ENCODE measurements around the gene PODN. TPM values are rescaled to one million over a fixed set of nuclear protein-coding genes. Genes with fewer than 3 reads are reported as not detected.

Gene PODN
- polyA plus RNA-seq, 4 donors = 0.45 to 26.4 (median 1.6) TPM

DNA sequence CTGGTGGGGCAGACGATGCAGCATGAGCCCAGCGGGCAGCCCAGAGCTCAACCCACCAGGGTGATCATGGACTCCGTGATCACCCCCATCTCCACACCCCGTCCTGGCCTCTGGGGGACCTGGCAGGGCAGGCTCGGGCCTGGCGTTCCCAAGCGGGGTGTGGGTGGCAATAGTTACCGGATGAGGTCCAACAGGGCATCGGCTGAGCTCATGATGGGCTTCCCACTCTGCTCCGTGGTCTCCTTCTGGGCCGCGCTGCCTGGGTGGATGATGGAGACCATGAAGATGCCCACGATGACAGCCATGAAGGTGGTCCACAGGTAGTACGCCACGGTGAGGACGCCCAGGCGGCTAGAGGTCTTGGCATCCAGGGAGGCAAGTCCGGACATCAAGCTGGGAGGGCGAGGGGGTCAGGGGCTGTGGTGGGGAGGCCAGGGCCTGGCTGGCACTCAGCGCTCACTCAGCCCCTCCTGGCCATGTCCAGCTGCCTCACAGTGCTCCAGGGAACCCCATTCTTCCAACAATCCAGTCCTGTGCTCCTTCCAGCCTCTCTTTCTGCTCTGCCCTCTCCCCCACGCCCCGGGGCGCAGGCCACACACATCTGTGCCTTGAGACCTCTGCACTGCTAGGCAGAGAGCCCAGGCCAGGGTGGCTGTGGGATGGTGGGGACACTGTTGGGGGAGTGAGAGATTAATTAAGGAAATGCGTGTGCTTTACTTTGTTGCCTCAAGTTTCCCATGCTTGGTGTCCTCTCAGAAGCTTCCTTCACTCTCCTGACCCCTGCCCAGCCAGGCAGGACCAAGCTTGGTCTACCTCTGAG is 52.8 kb downstream of the PODN start:
- Histone ChIP-seq H3K27me3 (ENCODE audit: control insufficient read depth in 3 of 3, insufficient read depth in 3 of 3, low read length in 3 of 3) (no peaks in the 10 kb centered on the region), H3K27ac (ENCODE audit: low read depth in 1 of 3, low read length in 2 of 3) (no peak overlapping the region), H3K36me3 (ENCODE audit: control insufficient read depth in 3 of 3, insufficient read depth in 2 of 3, low read depth in 1 of 3, low read length in 3 of 3) (no peaks in the 10 kb centered on the region), H3K4me3 (ENCODE audit: low read depth in 1 of 3, low read length in 3 of 3) (no peak overlapping the region), H3K9me3 (ENCODE audit: control insufficient read depth in 2 of 2, insufficient read depth in 1 of 2, low read depth in 1 of 2, low read length in 1 of 2) (peaks cover 4 to 16% of the 10 kb centered on the region in 2 donors), H3K4me1 (ENCODE audit: control insufficient read depth in 3 of 3, insufficient read depth in 2 of 3, low read depth in 1 of 3, low read length in 2 of 3) (peaks cover 4 to 58% (median 19%) of the 10 kb centered on the region in 3 donors)
- WGBS, 3 donors = 58 to 84% (median 68%) methylated on average over 23 to 24 of the region's 24 CpGs
- FAIRE-seq (no peak), DNase-seq (no peak)

DNA sequence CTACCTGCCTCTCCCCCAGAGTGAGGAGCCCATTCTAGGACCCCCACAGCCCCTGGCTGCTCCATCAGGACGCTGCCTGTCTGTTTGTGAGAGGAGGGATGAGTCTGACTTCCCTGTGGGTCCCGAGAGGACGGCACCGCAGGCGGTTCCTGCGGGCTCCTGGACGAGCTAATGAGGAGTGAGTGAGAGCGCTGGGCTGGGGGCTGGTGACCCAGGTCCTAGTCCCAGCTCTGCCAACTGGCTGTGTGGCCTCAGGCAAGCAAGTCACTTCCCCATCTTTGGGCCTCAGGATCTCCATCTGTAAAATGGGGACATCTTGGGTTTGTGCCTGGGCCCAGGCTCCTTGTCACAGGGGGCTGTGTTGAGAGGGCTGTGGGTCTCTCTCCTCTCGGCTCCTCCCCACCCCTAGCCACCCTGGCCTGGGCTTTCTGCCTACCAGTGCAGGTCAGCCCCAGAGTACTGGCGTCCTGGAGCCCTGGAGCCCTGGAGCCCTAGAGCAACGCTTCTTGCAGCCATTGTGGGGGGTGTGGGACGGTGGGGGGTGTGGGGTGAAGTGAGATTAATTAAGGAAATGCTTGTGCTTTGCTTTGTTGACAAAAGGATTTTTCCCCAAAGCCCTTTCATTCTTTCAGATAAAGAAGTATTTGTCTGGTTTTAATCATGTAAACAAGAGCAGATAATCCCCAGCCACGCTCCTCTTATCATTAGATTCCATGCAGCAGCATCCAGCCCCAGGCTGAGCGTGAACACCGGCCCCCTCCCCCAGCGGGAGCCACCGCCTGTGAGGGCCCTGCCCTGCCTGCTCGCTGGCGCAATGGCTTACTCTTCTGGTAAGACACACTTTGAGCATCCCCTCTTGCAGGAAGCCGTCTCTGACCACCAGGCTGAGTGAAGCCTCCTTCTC is 53.6 kb downstream of the PODN start:
- peak; percentile 57 to 67 for DNase-seq
- peak overlapping the region in 1 of 3 donors; percentile 54 for H3K27ac ChIP-seq (ENCODE audit: low read depth in 1 of 3, low read length in 2 of 3)
- no peaks in the 10 kb centered on the region for H3K36me3 ChIP-seq (ENCODE audit: control insufficient read depth in 3 of 3, insufficient read depth in 2 of 3, low read depth in 1 of 3, low read length in 3 of 3)
- no peak overlapping the region for H3K4me3 ChIP-seq (ENCODE audit: low read depth in 1 of 3, low read length in 3 of 3)
- H3K9me3 ChIP-seq (ENCODE audit: control insufficient read depth in 2 of 2, insufficient read depth in 1 of 2, low read depth in 1 of 2, low read length in 1 of 2) = peaks cover 4 to 16% of the 10 kb centered on the region in 2 donors
- no peaks in the 10 kb centered on the region for H3K27me3 ChIP-seq (ENCODE audit: control insufficient read depth in 3 of 3, insufficient read depth in 3 of 3, low read length in 3 of 3)
- no peak for FAIRE-seq
- 36 to 51% (median 39%) methylated on average over 20 of the region's 20 CpGs for WGBS, 3 donors
- peaks cover 2 to 58% (median 14%) of the 10 kb centered on the region in 3 donors for H3K4me1 ChIP-seq (ENCODE audit: control insufficient read depth in 3 of 3, insufficient read depth in 2 of 3, low read depth in 1 of 3, low read length in 2 of 3)

DNA sequence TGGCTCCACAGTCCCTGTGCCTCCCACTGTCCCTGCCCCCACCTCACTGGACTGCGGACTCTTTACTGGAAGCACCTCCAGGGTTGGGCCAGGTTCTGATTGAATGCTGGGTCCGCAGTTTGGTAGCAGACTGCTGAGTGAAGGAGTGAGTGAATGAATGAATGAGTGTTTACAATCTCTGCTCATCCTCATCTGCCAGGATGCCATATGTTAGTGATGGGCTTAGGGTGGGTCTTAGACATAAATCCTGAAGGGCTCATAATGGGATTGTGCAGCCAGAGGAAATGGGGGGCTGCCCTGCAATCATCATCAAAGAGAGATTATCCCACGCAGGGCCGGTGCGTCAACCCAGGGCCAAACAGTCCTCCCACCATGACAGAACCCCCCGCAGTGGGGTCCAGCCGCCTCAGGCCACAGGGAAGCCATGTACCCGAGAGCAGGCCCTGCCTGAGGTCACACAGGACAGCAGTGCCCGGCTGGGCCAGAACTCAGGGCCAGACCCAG is 54.3 kb downstream of the PODN start:
- WGBS, 3 donors = 43 to 68% (median 51%) methylated on average over 9 of the region's 9 CpGs
- no peak for FAIRE-seq

DNA sequence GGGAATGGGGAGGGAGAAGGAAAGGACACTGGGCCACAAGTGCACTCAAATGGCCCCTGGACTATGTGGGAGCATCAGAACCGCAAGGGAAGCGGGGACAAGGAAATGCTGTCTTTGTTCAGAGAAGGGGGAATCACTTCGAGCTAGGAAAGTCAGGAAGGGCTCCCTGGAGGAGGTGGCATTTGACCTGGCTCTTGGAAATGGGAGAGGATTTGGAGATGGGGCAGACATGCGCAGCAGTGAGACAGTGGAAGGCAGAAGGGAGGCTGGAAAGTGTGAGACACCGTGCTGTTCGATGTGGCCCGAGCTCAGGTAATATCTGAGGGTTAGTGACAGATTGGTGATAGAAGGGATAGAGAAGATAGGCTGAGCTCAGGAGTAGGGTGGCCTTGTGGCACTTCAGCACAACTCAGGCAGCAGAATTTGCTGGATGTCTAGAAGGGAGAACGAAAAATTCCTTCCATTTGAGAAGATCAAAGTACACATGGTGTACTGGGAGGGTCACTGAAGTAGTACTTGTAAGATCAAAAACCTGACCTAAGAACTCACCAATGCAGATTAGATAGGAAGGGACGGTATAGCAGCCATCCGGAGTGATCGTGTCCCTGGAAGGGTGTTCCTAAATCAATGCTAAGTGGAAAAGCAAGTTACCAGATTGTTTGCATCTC is 55.1 kb downstream of the PODN start:
- Histone ChIP-seq H3K4me3 (ENCODE audit: low read depth in 1 of 3, low read length in 3 of 3) (no peak overlapping the region), H3K27ac (ENCODE audit: low read depth in 1 of 3, low read length in 2 of 3) (no peak overlapping the region), H3K27me3 (ENCODE audit: control insufficient read depth in 3 of 3, insufficient read depth in 3 of 3, low read length in 3 of 3) (no peaks in the 10 kb centered on the region), H3K4me1 (ENCODE audit: control insufficient read depth in 3 of 3, insufficient read depth in 2 of 3, low read depth in 1 of 3, low read length in 2 of 3) (peaks cover 0 to 59% (median 12%) of the 10 kb centered on the region in 3 donors), H3K36me3 (ENCODE audit: control insufficient read depth in 3 of 3, insufficient read depth in 2 of 3, low read depth in 1 of 3, low read length in 3 of 3) (no peaks in the 10 kb centered on the region), H3K9me3 (ENCODE audit: control insufficient read depth in 2 of 2, insufficient read depth in 1 of 2, low read depth in 1 of 2, low read length in 1 of 2) (peaks cover 4 to 16% of the 10 kb centered on the region in 2 donors)
- 44 to 72% (median 56%) methylated on average over 11 of the region's 11 CpGs for WGBS, 3 donors
- no peak for FAIRE-seq
- DNase-seq = peak; percentile 53 to 68

More for the DNA sequence above, 54.3 kb downstream of the PODN start:
- no peak for DNase-seq
- H3K27ac ChIP-seq (ENCODE audit: low read depth in 1 of 3, low read length in 2 of 3) = peak overlapping the region in 1 of 3 donors; percentile 54
- H3K36me3 ChIP-seq (ENCODE audit: control insufficient read depth in 3 of 3, insufficient read depth in 2 of 3, low read depth in 1 of 3, low read length in 3 of 3) = no peaks in the 10 kb centered on the region
- H3K4me1 ChIP-seq (ENCODE audit: control insufficient read depth in 3 of 3, insufficient read depth in 2 of 3, low read depth in 1 of 3, low read length in 2 of 3) = peaks cover 0 to 58% (median 14%) of the 10 kb centered on the region in 3 donors
- H3K27me3 ChIP-seq (ENCODE audit: control insufficient read depth in 3 of 3, insufficient read depth in 3 of 3, low read length in 3 of 3) = no peaks in the 10 kb centered on the region
- no peak overlapping the region for H3K4me3 ChIP-seq (ENCODE audit: low read depth in 1 of 3, low read length in 3 of 3)
- H3K9me3 ChIP-seq (ENCODE audit: control insufficient read depth in 2 of 2, insufficient read depth in 1 of 2, low read depth in 1 of 2, low read length in 1 of 2) = peaks cover 4 to 16% of the 10 kb centered on the region in 2 donors

DNA sequence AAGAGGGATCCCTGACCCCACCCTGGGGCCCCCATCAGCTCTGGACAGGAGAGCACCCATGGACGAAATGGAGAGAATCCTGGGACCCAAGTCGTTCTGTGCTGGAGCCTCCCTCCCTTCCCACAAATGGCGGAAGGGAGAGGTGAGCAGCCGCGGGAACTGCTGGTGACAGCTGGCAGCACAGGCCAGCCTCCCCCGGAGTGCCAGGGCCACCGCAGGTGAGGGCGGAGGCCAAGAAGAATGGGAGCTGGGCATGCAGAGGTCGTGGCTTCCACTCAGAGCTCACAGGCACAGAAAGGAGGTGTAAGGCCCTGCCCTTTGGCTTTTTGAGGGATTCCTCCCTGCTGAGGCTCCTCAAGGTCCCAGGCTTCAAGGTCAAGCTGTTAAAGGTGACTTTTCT is 55.8 kb downstream of the PODN start:
- peaks cover 0 to 8% of the 10 kb centered on the region in 2 donors for H3K9me3 ChIP-seq (ENCODE audit: control insufficient read depth in 2 of 2, insufficient read depth in 1 of 2, low read depth in 1 of 2, low read length in 1 of 2)
- FAIRE-seq = no peak
- 38 to 77% (median 72%) methylated on average over 9 of the region's 9 CpGs for WGBS, 3 donors
- no peak for DNase-seq
- peak overlapping the region in 1 of 3 donors; percentile 41 for H3K27ac ChIP-seq (ENCODE audit: low read depth in 1 of 3, low read length in 2 of 3)
- no peaks in the 10 kb centered on the region for H3K27me3 ChIP-seq (ENCODE audit: control insufficient read depth in 3 of 3, insufficient read depth in 3 of 3, low read length in 3 of 3)
- H3K36me3 ChIP-seq (ENCODE audit: control insufficient read depth in 3 of 3, insufficient read depth in 2 of 3, low read depth in 1 of 3, low read length in 3 of 3) = no peaks in the 10 kb centered on the region
- H3K4me1 ChIP-seq (ENCODE audit: control insufficient read depth in 3 of 3, insufficient read depth in 2 of 3, low read depth in 1 of 3, low read length in 2 of 3) = peaks cover 0 to 66% (median 12%) of the 10 kb centered on the region in 3 donors
- H3K4me3 ChIP-seq (ENCODE audit: low read depth in 1 of 3, low read length in 3 of 3) = no peak overlapping the region

DNA sequence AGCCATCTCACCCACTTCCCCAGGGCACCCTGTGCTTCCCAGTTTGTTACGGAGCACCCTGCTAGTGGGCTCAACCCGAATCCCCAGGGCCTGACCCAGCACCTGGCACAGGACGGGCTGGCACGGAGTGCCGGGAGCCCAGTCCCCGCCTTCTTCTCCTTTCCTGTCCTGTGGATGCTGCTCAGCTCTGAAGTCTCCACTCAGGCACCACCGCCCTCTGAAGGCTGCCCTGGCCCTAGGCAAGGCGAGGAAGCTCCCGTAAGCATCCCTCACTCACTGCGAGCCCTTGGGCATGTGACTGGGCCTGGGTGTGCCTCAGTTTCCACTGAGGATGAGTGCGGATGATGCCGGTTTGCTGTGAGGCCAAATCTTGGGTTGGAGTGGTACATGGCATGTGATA is 58.6 kb downstream of the PODN start:
- Histone ChIP-seq H3K9me3 (ENCODE audit: control insufficient read depth in 2 of 2, insufficient read depth in 1 of 2, low read depth in 1 of 2, low read length in 1 of 2) (no peaks in the 10 kb centered on the region), H3K36me3 (ENCODE audit: control insufficient read depth in 3 of 3, insufficient read depth in 2 of 3, low read depth in 1 of 3, low read length in 3 of 3) (no peaks in the 10 kb centered on the region), H3K27me3 (ENCODE audit: control insufficient read depth in 3 of 3, insufficient read depth in 3 of 3, low read length in 3 of 3) (no peaks in the 10 kb centered on the region), H3K4me3 (ENCODE audit: low read depth in 1 of 3, low read length in 3 of 3) (no peak overlapping the region), H3K27ac (ENCODE audit: low read depth in 1 of 3, low read length in 2 of 3) (no peak overlapping the region), H3K4me1 (ENCODE audit: control insufficient read depth in 3 of 3, insufficient read depth in 2 of 3, low read depth in 1 of 3, low read length in 2 of 3) (peaks cover 0 to 76% (median 12%) of the 10 kb centered on the region in 3 donors)
- 68 to 77% (median 71%) methylated on average over 12 of the region's 12 CpGs for WGBS, 3 donors
- no peak for FAIRE-seq
- no peak for DNase-seq

DNA sequence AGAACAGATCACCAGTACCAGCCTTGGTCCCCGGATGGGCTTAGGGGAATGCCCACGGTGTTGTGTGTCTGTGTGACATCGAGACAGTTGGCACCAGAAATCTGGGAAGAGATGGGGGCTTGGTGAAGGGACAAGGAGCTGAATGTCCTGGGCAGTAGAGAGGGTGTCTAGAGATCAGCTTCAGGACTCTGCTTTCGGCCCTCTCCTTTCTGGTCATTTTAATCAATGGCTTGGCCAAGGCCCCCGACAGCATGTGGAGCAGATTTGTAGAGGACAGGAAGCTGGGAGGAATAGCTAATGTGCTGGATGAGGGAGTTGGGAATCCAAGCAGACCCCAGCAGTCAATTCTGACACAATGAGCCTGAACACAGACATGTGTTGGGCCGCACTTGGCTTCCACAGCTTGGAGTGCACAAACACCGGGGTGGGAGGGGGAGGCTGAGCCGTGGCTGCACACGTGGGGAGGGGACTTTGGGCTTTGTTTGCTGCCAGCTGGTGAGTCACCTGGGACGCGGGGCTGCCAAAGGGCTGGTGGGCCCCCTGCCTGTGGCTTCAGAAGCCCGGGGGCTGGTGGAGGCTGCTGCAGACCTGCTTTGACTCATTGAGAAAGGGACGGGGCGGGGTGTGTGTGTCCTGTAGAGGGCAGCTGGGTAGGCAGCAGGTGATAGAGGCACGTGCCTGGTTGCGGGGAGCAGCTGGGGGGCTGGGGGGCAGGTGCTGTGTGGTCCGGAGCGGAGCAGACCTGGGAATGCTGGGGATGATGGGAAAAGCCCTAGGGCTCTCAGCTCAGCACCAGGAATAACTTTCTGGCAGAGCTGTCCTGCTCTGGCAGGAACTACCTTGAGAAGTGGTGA is 59.5 kb downstream of the PODN start:
- H3K27me3 ChIP-seq (ENCODE audit: control insufficient read depth in 3 of 3, insufficient read depth in 3 of 3, low read length in 3 of 3) = no peaks in the 10 kb centered on the region
- 28 to 37% (median 37%) methylated on average over 17 to 18 of the region's 18 CpGs for WGBS, 3 donors
- H3K4me3 ChIP-seq (ENCODE audit: low read depth in 1 of 3, low read length in 3 of 3) = no peak overlapping the region
- DNase-seq (peak; percentile 40 to 82), FAIRE-seq (no peak)
- H3K9me3 ChIP-seq (ENCODE audit: control insufficient read depth in 2 of 2, insufficient read depth in 1 of 2, low read depth in 1 of 2, low read length in 1 of 2) = no peaks in the 10 kb centered on the region
- no peaks in the 10 kb centered on the region for H3K36me3 ChIP-seq (ENCODE audit: control insufficient read depth in 3 of 3, insufficient read depth in 2 of 3, low read depth in 1 of 3, low read length in 3 of 3)
- no peak overlapping the region for H3K27ac ChIP-seq (ENCODE audit: low read depth in 1 of 3, low read length in 2 of 3)
- peaks cover 0 to 68% (median 12%) of the 10 kb centered on the region in 3 donors for H3K4me1 ChIP-seq (ENCODE audit: control insufficient read depth in 3 of 3, insufficient read depth in 2 of 3, low read depth in 1 of 3, low read length in 2 of 3)
